GM21526 (cell line): ENCODE measurements around the gene SMOC1.

Experiments
- ATAC-seq: cut with Tn5 transposase; IDR thresholded peaks from one replicate; pipeline ENCODE4 v1.9.1; 2021; ENCODE audit warnings: moderate library complexity; ENCODE audit not compliant: unreplicated experiment, low FRiP score

The SMOC1 gene

DNA sequence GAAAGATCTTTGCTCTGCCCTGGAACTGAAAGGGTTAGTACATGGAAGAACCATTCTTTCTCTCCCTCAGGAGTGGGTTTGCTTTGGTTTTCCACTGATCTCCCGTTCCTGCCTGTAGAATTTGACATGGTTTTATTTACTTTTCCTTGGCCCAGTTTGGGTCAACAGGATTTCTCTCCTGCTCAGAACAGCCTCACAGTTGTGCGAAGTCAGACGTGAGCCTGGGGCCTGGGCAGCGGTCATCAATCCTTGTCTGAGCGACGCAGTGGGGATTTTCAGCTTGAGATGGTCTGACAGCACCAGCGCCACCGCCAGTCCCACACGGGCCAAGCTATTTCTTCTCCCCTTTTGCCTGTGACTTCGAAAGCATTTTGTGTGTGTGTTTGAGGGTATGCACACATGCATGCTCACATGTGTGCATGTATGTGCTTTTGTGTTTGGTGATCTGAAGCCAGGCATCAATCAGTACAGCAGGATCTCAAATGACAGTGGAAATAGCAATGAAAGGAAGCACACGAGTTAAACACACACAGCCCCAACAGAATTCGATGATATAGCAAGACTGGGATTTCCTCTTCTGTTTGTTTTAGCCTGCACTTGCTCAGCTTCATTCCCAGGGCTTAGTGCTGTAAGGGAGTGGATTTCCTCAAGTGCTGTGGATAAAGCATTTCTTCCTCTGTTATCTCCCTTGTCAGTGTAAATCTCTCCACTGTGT is 58.3 kb downstream of the SMOC1 start:
- no peak for ATAC-seq

DNA sequence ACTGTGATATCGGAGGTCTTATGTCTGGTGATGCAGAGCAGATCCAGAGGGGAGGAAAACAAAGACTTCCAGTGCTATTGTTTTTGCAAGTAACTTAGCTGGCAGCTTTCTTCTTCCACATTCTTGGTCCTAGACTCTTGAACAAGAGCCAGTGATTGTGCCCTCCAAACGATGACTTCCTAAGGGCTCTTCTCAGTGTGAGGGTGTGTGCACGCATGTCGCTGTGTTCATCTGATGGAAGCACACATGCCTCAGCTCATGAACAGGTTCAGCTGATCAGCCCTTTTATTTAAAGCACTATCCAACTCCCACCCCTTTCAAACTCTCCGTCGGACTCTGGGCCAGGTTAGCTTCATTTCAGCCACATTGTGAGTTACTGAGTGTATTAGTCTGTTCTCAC is 59.5 kb downstream of the SMOC1 start:
- ATAC-seq: no peak

DNA sequence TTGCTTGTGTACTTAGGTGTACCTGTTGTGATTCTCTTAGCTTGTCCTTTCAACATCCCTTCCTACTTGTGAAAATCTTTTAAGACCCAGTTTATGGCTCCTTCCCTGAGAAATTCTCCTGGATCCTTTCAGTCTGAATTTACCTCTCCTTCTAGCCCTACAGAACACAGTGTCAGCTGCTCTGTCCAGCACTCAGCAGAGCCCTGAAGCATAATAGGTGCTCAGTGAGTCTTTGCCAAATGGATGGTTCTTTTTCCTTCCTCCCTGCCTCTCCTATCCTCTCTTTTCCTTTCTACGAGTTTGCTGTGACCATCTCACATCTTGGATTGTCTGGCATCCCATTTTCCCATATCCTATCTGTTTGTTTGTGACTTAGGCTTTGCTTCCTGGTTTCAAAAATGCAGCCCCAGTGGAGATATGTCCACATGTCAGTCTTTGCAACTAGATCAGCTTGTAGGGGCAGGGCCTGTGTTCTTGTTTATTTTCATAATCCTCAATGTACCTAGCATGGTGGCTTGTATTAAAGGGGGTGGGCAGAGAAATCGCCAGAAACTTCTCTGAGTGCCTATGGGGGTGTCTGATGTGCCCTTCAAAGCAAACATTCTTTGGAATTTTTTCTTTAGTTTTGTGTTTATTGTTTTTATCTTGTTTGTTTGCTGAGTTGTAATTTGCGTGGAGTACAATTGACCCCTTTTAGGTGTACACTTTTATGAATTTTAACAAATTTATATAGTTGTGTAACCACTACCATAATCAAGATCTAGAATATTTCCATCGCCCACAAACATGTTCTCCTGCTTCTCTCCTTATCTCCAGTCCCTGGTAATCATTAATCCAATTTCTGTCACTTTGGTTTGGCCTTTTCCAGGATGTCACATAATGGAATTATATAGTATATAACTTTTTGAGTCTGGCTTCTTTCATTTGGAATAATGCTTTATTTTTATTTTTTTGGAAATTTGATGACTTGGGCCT is 62.8 kb downstream of the SMOC1 start:
- ATAC-seq: no peak

DNA sequence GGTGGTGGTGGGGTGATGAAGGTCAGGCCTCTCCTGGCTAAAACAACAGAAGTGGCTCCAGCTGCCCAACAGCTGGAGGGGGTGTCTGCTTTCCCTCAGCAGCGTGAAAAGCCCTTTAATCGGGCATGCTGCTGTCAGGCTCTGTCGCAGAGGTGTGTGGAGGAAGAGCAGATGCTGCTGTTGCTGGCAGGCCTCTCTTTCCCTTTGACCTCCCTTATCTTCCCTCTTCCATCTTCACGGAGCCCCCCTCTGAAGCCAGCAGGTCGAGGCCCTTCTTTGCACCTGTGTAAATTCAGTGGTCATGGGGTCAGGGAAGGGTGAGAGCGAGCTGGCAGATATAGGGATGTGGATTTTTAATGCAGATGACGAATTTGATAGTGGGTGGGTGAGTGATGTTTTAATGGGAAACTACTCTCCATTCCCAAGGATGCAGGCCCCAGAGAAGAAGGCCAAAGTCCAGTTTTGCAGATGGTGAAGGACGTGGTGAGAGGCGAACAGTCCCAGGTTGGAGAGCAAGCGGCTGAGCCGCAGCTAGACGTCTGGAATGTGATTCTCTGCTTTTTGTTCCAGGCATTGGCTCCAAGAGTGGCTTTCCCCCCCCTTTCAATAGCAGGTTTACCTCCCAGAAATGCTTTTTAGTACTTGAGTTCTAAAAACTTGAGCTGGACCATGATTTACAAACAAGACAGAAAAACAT is 64.0 kb downstream of the SMOC1 start:
- ATAC-seq: no peak

DNA sequence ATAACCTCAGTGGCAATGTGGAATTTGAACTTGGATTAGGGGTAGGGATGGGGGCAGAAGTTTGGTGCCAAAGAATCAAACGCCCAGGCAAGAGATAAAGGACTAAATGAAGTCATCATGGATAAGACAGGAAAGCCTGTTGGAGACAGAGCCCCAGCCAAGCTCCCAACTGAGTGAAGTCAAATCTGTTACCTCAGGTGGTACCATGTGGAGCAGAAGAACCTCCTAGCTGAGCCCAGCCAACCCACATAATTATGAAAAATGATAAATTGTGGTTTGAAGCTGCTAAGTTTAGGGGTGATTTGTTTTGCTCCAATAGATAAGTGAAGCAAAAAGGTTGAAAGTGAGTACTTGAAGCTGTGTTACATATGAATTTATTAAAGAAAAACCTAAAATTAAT is 66.1 kb downstream of the SMOC1 start:
- ATAC-seq: no peak

DNA sequence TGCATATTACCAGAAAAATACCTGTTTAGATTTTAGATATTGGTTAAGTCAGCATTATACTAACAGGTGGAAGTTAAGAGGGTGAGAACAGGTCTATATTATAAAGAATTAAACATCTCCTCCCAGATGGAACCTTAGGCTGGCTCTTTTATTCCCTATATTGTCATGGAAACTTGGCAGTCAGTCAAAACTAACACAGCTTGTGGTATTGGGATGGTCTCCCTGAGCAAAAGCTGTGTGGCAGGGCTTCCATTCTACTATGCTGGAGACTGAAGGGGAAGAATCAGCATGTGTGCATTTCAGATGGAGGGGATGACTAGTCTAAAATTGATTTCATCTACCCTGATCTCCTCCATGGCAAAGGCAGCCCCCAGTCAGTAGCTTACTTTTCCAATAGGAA is 66.7 kb downstream of the SMOC1 start:
- no peak for ATAC-seq

DNA sequence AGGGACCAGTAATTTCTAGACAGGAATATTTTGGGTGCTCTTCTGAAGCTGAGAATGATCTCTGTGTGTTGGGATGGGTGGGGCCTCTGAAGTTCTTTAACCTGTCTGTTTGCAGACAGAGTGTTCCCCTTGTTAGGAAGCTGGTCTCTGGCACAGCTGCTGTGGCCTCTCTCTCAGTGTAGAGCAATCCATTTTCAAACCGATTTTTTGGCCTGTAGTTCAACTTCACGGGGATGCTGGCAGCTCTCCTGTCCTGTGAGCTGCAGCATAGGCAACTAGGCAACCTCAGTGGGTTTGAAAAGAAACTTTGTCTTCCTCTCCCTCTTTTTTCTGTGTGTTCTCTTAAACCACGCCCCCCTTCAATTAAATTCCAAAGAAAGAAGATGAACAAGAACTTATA is 69.1 kb downstream of the SMOC1 start:
- no peak for ATAC-seq

DNA sequence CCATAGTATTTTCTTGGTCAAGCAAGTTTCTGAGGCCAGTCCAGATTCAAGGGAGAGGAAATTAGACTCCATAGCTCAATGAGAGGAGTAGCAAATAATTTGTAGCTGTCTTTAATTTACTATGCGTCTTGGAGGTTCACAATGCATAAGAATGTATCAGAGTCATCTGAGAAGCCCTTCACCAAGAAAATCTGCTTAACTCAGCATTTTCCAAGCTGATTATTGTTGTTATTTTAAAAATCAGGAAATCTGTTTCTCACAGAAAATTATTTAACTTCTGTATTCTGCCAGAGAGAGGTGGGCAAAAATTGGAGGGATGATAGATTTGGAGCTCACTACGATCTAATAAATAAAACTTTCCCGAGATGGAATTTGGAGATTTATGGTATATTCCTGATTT is 72.0 kb downstream of the SMOC1 start:
- ATAC-seq: no peak

DNA sequence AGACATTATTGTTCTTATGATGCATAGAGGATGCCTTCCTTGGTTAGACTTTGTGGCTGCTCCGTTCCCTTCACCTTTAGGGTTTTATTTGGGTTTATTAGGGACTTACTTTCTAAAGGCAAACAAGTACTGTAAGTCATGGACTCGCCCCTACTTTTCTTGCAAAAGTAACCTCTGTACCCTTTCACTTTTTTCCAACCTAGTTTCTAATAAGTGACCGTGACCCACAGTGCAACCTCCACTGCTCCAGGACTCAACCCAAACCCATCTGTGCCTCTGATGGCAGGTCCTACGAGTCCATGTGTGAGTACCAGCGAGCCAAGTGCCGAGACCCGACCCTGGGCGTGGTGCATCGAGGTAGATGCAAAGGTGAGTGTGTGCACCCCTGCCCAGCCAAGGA is 72.7 kb downstream of the SMOC1 start:
- ATAC-seq: no peak

DNA sequence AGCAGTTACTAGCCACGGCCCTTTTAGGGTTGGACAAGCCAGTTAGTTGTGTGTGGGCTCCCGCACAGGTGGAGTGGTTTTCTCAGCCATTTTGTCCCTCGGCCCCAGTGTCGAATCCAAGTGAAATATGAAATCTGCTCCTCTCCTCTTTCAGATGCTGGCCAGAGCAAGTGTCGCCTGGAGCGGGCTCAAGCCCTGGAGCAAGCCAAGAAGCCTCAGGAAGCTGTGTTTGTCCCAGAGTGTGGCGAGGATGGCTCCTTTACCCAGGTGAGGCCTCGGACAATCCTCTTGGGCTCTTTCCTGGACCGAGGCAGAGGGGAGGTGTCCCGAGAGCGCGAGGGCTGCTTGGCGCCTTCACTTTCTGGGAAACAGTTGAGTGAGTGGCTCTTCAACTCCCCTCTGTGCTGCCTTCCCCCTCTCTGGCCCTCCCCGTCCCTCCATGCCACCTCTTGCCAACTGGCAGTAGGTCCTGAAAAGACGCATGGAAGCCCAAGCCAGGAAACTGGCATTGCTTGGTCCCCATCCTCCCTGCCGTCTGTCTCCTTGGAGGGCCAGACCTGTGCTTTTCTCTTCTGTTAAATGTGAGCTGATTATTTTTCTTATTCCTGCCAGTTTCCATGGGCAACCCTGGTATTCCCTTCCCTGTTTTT is 74.2 kb downstream of the SMOC1 start:
- ATAC-seq: no peak

DNA sequence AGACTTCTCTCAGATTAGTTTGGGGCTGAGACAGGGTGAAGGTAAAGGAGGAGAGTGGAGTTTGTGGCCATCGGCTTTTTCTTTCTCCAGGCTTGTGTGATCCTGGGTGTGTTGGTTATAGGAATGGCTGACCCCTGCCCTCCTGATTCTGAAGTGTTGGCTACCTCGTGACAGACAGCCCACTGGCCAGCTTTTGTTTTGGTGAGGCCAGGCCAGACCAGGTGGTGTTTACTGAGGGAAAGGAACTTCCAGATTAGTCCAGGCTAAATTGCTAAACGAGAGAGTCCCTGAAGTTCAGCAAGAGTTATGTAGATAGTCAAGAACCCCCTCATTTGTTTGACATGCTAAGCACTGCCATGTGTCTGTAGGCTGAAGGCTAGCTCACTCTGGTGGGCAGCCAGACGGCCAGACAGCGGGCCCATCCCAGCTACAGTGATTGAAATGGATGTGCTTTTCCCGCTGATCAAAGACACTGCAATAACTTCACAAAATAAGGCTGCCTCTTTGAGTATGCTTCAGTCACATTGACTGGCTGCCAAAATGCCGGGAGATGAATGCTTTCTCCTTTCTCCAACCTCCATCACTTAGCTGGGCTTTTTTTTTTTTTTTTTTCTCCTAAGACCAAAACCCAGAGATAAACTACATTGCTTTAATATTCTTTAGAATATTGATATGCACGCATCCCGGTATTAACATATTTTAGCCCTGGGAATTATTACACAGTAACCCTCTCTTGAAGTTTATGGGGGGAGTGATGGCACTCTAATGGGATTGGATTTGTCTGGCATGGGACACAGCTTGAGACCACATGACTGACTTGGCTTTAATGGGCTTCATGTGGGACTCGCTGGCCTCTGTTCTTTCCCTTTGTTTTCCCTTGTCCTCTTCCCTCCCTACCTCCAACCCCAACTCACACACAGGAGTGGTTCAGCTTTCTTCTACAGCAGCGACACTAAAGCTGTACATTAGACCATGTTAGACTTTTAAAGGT is 76.9 kb downstream of the SMOC1 start:
- no peak for ATAC-seq

DNA sequence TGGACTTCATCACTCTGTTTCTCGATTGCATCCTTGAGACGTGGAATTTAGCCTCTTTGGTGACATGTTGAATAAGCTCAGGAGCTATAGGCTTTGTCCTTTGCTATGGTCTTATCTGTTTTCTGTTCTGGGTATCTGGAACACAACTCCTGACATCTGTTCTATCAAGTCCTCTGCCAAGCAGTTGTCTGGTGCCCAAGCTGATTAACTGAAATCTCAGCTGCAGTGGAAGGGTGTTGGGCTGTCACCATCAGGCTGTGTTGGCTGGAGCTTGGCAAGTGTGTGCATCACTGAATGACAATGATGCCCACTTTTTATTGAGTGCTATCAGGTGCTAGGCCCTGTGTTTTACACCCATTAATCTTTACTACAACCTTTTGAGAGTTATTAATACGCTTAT is 77.8 kb downstream of the SMOC1 start:
- no peak for ATAC-seq

DNA sequence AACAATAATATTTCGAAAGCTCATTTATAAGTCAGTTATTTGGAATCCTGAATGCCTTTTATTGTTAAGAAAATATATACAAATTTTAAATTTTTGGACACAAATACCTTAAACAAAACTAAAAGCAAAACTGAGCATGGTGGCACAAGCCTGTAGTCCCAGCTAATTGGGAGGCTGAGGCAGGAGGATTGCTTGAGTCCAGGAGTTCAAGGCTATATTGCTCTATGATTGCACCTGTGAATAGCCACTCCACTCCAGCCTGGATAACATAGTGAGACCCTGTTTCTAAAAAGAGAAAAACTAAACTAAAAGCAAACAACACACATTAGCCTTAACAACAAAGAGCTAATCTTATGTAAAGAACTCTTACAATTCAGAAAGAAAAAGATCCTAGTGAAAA is 78.8 kb downstream of the SMOC1 start:
- ATAC-seq: no peak

DNA sequence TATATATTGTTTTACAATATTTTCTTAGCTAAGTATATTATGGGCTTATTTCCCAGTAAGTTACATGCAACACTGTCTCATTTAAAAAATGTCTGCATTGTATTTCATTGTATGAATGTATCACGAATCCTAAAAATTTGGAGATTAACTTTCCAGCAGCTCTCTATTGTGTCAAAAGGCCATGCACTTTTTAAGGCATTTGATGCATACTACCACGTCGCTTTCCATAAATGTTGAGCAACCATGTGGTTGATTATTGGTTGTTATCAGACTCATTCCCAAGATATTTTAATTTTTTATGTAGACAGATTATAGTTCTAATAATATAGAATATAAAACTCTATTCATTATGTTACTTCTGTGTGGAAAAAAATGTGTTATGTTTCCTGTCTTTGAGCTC is 79.9 kb downstream of the SMOC1 start:
- ATAC-seq: no peak

DNA sequence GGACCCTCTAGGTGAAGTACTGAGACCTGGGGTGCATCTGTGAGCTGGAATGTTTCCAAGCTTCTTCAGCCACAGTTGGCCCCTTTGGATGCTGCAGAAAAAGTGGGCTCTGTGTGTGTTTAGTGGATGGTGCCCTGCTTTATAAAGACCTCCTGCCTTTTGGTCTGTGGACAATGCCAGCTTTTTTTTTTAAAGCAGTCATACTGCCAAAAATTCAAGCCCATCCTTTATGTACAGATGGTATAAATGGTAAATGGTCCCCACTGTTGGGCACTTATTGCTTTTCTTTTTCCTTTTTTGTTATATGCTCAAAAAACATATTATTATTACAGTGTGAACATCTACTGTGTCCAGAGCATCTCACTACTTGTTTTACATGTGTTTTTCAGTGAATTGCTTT is 81.1 kb downstream of the SMOC1 start:
- ATAC-seq: no peak

DNA sequence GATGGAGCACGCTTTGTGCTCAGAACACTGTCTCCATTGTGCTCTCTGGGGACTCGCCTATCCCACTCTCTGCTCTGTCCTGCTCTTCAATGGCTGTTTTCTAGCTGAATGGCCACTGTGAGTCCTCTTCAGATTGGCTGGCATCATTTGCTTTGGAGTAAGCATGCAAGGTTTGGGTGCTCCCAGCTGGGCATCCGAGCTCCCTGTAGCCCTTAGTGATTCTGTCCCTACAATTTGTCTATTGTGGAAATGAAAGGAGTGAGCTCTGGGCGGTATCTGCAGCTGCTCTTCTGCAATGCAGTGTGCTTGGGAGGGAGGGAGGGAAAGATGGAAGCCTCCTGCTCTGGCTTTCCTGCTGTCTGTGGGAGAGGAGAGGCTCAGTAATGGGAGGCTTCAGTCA is 84.8 kb downstream of the SMOC1 start:
- no peak for ATAC-seq

DNA sequence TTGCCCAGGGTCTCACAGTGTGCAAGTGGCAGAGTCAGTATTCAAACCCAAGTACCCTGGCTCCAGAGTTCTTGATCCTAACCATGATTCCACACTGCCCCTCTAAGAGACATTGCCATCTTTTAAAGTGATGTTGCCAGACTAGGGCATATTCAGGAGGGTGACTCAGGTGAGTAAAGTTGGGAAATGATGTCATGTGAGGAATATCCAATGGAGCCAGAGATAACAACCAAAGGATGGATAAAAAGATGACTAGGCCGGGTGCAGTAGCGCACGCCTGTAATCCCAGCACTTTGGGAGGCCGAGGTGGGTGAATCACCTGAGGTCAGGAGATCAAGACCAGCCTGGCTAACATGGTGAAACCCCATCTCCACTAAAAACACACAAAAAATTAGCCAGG is 85.6 kb downstream of the SMOC1 start:
- no peak for ATAC-seq

DNA sequence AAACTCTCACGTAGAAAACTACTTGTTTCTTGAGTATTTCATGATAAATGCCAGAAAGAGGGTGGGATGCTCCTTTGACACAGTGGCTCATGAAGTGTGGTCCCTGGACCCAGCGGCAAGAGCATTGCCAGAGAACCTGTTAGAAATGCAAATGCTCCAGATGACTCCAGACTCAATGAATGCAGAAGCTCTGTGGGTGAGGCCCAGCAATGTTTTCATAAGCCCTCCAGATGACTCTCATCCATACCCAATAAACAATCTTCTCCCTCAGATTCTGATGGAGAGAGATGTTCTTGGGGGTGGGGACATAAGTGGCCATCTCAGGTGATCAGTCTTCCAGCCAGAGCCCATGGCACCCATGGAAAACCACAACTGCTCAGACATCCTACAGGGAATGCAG is 88.9 kb downstream of the SMOC1 start:
- ATAC-seq: no peak

DNA sequence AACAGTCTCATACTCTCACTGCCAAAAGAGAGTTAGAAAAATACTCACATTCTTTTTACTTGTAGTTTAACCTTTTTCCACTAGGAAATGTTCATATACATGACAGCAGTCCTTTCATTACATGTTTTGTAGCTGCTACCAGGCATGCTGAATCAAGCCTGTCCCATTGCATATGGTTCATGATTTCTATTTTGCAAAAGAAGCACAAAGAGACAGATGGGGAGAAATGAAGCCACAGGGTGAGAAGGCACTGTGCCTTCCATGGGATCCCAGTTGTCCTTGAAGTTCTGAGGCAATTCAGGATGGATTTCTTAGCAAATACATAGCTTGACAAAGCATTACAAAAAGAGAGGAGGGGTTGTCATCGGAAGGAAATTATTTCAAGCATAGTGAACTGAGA is 89.5 kb downstream of the SMOC1 start:
- no peak for ATAC-seq

DNA sequence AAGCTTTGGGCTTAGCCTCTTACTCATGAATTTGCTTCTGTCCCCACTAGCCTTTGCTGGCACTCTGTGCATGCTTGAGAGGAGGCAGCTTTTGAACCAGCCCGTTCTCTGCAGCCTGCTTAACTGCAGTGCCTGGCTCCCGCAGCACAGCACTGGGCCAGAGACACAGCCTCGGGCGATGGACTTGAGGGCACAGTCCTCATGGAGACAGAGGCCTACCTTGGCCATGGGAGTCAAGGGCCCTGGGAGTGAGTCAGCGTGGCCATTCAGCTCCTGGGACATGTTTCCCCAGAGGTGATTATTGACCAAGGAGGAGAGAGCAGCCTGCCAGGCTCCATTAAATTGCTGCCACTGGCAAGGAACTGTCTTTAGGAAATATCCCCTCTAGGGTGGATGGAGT is 93.5 kb downstream of the SMOC1 start:
- ATAC-seq: no peak
